Activated T-helper 1 cell treated with anti-CD3 and anti-CD28 coated beads, Interleukin-2, amount 50 U/mL, for 16 hours (primary cell): ENCODE results near the gene DENND1A.

Experiments used
- DNase-seq, 2 donors: peaks; one replicate each; pipeline ENCODE4 v3.0.0-alpha.2; 2020; ENCODE audit warnings: low read depth in 1 of 2, low spot score in 1 of 2

The DENND1A gene

GRCh38 chr9:123382653-123383511 is 547.0 kb downstream of the DENND1A start:
- no peak for DNase-seq

- DNase-seq: no peak
Observed at GRCh38 chr9:123380852-123381705, 548.8 kb downstream of the DENND1A start.

- DNase-seq: no peak
Observed at GRCh38 chr9:123378956-123379660, 550.8 kb downstream of the DENND1A start.

- DNase-seq: no peak
Observed at GRCh38 chr9:123378025-123378424, 551.9 kb downstream of the DENND1A start.

- no peak for DNase-seq
Observed at GRCh38 chr9:123377211-123377971, 552.5 kb downstream of the DENND1A start.

- DNase-seq: no peak
Observed at GRCh38 chr9:123376218-123377071, 553.5 kb downstream of the DENND1A start.

GRCh38 chr9:123375469-123376132 is 554.3 kb downstream of the DENND1A start:
- DNase-seq: no peak

GRCh38 chr9:123373946-123374345 is 556.0 kb downstream of the DENND1A start:
- DNase-seq: no peak

- no peak for DNase-seq
Observed at GRCh38 chr9:123373447-123373923, 556.4 kb downstream of the DENND1A start.

GRCh38 chr9:123372766-123373446 is 557.0 kb downstream of the DENND1A start:
- DNase-seq: no peak

- no peak for DNase-seq
Observed at GRCh38 chr9:123371805-123372590, 557.9 kb downstream of the DENND1A start.

GRCh38 chr9:123371228-123371584 is 558.7 kb downstream of the DENND1A start:
- DNase-seq: no peak

- DNase-seq: no peak
Observed at GRCh38 chr9:123370526-123371227, 559.2 kb downstream of the DENND1A start.

- no peak for DNase-seq
Observed at GRCh38 chr9:123370108-123370507, 559.8 kb downstream of the DENND1A start.

GRCh38 chr9:123369296-123369695 is 560.6 kb downstream of the DENND1A start:
- no peak for DNase-seq

GRCh38 chr9:123368536-123369153 is 561.3 kb downstream of the DENND1A start:
- DNase-seq: no peak

GRCh38 chr9:123368023-123368422 is 561.9 kb downstream of the DENND1A start:
- DNase-seq: no peak
